LNCAP (cell line): ENCODE data around the gene DNAJB11.

Experiments used
- TF ChIP-seq, protein P1 (sequence below): fragments of 450-650 bp; IDR thresholded peaks from 2 replicates; pipeline ENCODE4 v1.5.1; 2017; ENCODE audit warnings: mild to moderate bottlenecking

Gene DNAJB11

DNA sequence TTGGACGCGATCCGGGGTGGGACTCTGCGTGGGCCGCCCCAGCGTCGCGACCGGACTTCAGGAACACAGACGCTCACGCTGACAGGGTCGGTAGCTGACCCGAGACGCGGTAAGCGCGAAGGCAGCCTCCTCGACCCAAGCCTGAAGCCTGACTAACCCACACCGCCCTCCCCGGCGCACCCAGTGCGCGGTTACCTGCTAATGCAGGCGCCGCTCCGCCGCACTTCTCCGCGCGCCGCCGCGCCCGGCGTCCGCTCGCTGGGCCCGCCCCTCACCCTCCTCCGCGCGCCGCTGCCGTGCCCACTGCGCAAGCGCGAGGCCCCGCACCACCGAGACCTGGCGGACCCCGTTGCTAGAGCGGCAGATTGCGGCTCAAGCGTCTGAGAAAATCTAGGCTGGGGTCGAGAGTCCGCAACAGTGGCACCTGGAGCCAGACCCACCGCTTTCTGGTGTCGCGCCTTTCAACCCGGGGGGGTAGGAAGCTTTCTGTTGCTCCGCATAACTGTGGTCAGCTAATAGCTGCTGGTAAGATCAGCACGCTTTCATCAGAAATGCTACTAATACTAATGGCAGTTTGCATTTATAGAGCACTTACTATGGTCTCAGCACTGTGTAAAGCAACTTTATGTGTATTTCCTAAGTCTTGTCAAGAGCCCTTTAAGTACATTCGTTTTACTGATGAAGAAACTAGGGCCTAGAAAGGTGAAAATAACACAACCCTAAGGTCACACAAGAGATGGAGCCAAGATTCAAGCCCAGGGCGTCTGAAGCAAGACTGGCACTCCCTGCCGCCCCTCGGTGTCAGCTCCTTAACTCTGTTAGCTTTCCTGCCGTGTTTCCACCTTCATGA lies 3.2 kb upstream of the DNAJB11 start, which contains the start of gene TBCCD1:
TSS of gene TBCCD1 (minus strand) at position 268 of the 850 bp plus-strand sequence. CDS start 3,010 bp downstream, outside the sequence.
- TF ChIP-seq, protein P1, sequence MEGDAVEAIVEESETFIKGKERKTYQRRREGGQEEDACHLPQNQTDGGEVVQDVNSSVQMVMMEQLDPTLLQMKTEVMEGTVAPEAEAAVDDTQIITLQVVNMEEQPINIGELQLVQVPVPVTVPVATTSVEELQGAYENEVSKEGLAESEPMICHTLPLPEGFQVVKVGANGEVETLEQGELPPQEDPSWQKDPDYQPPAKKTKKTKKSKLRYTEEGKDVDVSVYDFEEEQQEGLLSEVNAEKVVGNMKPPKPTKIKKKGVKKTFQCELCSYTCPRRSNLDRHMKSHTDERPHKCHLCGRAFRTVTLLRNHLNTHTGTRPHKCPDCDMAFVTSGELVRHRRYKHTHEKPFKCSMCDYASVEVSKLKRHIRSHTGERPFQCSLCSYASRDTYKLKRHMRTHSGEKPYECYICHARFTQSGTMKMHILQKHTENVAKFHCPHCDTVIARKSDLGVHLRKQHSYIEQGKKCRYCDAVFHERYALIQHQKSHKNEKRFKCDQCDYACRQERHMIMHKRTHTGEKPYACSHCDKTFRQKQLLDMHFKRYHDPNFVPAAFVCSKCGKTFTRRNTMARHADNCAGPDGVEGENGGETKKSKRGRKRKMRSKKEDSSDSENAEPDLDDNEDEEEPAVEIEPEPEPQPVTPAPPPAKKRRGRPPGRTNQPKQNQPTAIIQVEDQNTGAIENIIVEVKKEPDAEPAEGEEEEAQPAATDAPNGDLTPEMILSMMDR, result no peak

DNA sequence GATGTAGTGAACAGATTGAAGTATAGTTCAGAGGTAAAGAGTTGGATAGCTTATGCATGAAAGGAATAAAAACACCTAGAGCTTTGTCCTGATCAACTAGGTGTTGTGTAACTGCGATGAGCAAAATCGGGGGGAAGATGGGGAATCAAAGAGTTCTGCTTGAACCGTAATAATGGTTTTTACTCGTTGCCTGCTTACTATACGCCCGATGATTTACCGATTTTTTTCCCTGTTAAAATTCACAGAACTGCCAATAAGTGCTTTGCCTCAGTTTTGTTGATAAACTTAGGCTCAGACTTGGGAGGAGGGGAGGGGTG lies 783 bp upstream of the DNAJB11 start:
- TF ChIP-seq, protein P1, result no peak

DNA sequence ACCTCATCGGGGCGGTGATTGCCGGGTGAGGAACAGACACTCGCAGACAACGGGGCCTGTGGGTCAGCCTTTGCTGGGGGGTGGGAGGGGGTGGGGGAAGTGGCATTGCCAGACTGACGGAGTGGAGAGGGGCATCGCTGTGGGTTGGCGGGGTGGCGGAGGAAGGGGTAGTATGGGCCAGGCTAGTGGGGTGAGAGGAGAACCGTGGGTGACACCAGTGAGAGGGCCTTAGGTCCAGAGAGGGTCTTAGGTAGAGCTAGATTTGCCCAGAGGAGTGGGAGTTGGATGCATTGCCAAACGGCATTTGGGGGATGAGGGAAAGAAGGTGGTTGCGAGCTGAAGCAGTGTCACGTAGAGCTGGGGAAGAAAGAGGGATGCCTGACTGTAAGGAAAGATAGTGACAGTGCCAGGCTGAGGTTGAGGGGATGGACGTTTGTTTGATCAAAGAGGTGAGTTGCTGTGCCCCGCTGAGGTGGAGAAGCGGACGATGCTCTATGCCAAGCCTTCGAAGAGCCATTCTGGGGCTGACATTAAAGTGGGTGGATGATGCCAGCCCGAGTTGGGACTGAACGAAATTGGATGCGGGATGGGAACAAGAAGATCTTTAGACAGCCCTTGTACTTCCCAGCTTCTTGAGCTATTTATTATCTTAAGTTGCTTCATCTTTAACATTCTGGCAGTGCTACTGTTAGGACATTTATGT lies 572 bp downstream of the DNAJB11 start:
- TF ChIP-seq, protein P1, result no peak

DNA sequence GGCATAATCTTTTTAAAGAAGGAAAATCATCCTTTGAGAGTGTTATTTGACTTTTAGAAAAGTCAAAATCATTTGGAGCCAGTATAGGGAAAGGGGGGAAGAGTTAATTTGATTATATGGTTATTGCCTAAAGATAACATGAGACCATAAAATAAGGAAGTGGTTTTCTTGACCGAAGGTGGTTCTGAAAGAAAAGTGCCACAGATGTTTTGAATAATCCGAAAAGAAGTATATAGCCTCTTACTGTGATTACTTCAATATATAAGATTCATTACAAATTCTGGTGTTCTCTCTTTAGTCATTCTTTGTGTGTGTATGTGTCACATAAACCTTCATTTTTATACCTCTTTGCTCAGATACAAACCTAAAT lies 1.1 kb downstream of the DNAJB11 start:
- TF ChIP-seq, protein P1, result no peak

DNA sequence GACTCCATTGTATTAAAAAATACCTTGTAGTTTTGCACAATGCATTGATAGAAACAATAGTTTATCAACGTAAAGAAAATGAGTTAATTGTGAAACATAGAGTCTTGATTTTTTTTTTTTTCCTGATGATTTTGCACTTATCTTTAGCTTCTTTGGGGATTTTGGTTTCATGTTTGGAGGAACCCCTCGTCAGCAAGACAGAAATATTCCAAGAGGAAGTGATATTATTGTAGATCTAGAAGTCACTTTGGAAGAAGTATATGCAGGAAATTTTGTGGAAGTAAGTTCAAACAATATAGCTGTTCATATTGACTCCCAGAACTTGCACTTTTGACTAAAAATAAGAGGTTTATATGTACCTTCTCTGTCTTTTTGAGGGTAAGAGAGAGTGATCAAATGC lies 7.0 kb downstream of the DNAJB11 start:
- TF ChIP-seq, protein P1, result no peak

DNA sequence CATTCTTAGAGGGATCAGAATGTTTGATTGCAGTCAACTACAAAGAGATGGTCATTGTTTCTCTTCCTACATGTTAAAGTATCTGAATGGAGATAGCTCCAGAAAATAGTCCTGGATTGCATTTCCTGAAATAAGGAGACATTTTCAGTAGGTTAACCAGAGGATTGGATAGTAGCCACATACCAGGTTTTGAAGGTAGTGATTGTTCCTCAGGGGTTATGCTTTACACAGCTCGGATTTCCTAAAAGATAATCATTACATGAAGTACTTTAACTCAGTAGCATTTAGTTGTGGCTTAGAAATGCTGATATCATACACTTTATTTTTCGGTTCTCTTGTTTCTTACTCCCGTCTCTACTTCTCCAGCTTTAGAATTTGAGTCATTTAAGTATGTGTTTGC lies 10.3 kb downstream of the DNAJB11 start:
- TF ChIP-seq, protein P1, result no peak

DNA sequence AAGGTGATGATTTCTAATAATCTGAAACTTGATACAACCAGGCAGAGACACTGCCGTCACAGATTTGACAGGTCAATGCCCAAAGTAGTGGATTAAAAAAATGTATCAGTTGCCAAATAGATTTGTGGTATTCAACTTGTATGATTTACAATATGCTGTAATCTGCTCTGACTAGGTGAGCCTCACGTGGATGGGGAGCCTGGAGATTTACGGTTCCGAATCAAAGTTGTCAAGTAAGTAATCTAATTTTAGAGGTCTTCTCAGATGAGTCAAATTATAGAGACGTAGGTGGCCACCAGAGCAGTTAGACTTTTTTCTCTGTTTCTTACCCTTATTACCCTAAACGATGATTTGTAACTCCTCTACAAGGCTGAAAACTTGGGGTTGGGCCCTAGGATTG lies 12.0 kb downstream of the DNAJB11 start:
- TF ChIP-seq, protein P1, result no peak
